Stimulated activated CD8-positive, alpha-beta memory T cell treated with anti-CD3 and anti-CD28 coated beads, Interleukin-4, amount 100 ng/mL, for 48 hours (primary cell): ENCODE measurements around the gene PCDHA12.
A peak's percentile ranks its signal among the peaks of the same experiment; 100 is the strongest.
"Not testable (repeated sequence)": the region's sequence is repeated elsewhere in the genome, so short reads cannot be mapped to it uniquely, and the experiment has no call there.

Source experiments
- DNase-seq: peaks from one replicate; pipeline ENCODE4 v3.0.0-alpha.2; 2020

Gene PCDHA12, protein sequence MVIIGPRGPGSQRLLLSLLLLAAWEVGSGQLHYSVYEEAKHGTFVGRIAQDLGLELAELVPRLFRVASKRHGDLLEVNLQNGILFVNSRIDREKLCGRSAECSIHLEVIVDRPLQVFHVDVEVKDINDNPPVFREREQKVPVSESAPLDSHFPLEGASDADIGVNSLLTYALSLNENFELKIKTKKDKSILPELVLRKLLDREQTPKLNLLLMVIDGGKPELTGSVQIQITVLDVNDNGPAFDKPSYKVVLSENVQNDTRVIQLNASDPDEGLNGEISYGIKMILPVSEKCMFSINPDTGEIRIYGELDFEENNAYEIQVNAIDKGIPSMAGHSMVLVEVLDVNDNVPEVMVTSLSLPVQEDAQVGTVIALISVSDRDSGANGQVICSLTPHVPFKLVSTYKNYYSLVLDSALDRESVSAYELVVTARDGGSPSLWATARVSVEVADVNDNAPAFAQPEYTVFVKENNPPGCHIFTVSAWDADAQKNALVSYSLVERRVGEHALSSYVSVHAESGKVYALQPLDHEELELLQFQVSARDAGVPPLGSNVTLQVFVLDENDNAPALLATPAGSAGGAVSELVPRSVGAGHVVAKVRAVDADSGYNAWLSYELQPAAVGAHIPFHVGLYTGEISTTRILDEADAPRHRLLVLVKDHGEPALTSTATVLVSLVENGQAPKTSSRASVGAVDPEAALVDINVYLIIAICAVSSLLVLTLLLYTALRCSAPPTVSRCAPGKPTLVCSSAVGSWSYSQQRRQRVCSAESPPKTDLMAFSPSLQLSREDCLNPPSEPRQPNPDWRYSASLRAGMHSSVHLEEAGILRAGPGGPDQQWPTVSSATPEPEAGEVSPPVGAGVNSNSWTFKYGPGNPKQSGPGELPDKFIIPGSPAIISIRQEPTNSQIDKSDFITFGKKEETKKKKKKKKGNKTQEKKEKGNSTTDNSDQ

DNA sequence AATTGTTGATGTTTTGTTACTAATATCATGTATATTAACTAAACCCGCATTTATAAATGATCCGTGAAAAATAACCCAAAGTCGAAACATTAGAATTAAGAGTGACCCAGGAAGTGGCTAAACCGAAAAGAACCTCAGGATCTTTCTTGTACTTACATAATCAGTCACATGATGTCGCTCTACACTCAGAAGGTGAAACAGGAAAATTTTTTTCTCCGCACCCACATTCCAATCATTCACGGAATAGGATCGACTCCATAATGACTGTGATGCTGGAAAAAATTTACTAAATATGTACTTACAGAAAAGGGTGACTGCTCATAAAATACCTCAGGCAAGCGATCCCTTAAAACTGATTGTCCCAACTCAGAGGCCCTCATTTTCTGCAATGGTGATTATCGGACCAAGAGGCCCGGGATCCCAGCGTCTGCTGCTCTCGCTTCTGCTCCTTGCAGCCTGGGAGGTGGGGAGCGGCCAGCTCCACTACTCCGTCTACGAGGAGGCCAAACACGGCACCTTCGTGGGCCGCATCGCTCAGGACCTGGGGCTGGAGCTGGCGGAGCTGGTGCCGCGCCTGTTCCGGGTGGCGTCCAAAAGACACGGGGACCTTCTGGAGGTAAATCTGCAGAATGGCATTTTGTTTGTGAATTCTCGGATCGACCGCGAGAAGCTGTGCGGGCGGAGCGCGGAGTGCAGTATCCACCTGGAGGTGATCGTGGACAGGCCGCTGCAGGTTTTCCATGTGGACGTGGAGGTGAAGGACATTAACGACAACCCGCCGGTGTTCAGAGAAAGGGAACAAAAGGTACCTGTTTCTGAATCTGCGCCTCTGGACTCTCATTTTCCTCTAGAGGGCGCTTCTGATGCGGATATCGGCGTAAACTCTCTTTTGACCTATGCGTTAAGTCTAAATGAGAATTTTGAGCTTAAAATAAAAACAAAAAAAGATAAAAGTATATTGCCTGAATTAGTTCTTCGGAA is at the start of gene PCDHA12:
Gene PCDHA12 (plus strand): TSS at position 224 of the 981 bp plus-strand sequence. CDS start 165 bp downstream, at position 389.
- DNase-seq, result no peak

DNA sequence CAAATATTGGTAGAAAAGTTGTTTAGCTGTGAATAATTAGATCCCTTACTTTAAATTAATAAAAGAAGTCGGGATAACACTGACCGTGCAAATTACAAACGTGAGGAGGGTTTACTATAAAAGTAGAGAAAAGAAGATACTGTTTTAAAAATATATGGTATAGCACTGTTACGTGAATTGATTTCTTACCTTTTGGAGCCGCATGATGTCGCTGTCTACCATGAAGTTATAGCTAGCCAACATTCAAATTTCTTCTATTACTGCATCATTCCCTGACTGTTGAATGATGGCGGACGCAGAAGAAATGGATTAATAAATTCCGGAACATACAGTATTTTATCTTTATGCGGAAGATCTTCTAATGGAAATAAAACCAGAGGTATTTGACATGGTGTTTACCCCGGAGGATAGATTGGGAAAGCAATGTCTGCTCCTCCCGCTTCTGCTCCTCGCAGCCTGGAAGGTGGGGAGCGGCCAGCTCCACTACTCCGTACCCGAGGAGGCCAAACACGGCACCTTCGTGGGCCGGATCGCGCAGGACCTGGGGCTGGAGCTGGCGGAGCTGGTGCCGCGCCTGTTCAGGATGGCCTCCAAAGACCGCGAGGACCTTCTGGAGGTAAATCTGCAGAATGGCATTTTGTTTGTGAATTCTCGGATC is 47.3 kb upstream of the PCDHA12 start, which contains the start of gene PCDHA6:
Gene PCDHA6 (plus strand): TSS at position 257 of the 658 bp plus-strand sequence. CDS start 132 bp downstream, at position 389.
- no peak for DNase-seq

DNA sequence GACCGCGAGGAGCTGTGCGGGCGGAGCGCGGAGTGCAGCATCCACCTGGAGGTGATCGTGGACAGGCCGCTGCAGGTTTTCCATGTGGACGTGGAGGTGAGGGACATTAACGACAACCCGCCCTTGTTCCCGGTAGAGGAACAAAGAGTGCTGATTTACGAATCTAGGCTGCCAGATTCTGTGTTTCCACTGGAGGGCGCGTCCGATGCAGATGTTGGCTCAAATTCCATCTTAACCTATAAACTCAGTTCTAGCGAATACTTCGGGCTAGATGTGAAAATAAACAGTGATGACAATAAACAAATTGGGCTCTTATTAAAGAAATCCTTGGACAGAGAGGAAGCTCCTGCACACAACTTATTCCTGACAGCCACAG is 46.8 kb upstream of the PCDHA12 start:
- DNase-seq, result no peak

DNA sequence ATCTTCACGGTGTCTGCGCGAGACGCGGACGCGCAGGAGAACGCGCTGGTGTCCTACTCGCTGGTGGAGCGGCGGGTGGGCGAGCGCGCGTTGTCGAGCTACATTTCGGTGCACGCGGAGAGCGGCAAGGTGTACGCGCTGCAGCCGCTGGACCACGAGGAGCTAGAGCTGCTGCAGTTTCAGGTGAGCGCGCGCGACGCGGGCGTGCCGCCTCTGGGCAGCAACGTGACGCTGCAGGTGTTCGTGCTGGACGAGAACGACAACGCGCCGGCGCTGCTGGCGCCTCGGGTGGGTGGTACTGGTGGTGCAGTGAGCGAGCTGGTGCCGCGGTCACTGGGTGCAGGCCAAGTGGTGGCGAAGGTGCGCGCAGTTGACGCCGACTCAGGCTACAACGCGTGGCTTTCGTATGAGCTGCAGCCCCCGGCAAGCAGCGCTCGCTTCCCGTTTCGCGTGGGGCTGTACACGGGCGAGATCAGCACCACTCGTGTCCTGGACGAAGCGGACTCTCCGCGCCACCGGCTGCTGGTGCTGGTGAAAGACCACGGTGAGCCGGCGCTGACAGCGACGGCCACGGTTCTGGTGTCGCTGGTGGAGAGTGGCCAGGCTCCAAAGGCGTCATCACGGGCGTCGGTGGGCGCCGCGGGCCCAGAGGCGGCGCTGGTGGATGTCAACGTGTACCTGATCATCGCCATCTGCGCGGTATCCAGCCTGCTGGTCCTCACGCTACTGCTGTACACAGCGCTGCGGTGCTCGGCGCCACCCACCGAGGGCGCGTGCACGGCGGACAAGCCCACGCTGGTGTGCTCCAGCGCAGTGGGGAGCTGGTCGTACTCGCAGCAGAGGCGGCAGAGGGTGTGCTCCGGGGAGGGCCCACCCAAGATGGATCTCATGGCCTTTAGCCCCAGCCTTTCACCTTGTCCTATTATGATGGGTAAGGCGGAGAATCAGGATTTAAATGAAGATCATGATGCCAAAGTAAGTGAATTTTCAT is 45.3 kb upstream of the PCDHA12 start:
- not testable (repeated sequence) for DNase-seq

DNA sequence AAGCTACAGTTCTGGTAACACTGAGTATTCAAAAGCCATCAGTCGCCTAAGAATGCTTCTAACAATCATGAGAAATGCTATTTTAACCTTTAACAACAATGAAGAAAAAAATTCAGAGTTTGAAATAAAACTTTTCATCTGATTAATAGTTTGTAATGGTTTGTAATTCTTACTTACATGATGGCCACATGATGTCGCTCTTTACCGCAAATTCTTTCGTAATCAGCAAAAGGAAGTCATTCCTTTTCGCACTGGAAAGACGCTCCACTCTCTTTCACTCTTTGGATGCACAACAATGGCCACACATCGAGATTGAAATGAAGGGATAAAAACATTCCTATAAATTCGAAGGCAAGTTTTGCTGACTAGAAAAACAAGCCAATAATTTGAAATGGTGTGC is 41.1 kb upstream of the PCDHA12 start, which contains the start of gene PCDHA7:
Gene PCDHA7 (plus strand): TSS at position 277 of the 400 bp plus-strand sequence. CDS start 115 bp downstream, at position 392.
- no peak for DNase-seq

DNA sequence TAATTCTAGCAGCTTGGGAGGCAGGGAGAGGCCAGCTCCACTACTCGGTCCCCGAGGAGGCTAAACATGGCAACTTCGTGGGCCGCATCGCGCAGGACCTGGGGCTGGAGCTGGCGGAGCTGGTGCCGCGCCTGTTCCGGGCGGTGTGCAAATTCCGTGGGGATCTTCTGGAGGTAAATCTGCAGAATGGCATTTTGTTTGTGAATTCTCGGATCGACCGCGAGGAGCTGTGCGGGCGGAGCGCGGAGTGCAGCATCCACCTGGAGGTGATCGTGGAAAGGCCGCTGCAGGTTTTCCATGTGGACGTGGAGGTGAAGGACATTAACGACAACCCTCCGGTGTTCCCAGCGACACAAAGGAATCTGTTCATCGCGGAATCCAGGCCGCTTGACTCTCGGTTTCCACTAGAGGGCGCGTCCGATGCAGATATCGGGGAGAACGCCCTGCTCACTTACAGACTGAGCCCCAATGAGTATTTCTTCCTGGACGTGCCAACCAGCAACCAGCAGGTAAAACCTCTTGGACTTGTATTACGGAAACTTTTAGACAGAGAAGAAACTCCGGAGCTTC is 40.6 kb upstream of the PCDHA12 start:
- DNase-seq, result not testable (repeated sequence)

DNA sequence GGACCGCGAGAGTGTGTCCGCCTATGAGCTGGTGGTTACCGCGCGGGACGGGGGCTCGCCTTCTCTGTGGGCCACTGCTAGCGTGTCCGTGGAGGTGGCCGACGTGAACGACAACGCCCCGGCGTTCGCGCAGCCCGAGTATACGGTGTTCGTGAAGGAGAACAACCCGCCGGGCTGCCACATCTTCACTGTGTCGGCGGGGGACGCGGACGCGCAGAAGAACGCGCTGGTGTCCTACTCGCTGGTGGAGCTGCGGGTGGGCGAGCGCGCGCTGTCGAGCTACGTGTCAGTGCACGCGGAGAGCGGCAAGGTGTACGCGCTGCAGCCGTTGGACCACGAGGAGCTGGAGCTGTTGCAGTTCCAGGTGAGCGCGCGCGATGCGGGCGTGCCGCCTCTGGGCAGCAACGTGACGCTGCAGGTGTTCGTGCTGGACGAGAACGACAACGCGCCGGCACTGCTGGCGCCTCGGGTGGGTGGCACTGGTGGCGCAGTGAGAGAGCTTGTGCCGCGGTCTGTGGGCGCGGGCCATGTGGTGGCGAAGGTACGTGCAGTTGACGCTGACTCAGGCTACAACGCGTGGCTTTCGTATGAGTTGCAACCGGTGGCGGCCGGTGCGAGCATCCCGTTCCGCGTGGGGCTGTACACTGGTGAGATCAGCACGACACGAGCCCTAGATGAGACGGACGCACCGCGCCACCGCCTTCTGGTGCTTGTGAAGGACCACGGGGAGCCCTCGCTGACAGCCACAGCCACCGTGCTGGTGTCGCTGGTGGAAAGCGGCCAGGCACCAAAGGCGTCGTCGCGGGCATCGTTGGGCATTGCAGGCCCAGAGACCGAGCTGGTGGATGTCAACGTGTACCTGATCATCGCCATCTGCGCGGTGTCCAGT is 39.2 kb upstream of the PCDHA12 start:
- no peak for DNase-seq

DNA sequence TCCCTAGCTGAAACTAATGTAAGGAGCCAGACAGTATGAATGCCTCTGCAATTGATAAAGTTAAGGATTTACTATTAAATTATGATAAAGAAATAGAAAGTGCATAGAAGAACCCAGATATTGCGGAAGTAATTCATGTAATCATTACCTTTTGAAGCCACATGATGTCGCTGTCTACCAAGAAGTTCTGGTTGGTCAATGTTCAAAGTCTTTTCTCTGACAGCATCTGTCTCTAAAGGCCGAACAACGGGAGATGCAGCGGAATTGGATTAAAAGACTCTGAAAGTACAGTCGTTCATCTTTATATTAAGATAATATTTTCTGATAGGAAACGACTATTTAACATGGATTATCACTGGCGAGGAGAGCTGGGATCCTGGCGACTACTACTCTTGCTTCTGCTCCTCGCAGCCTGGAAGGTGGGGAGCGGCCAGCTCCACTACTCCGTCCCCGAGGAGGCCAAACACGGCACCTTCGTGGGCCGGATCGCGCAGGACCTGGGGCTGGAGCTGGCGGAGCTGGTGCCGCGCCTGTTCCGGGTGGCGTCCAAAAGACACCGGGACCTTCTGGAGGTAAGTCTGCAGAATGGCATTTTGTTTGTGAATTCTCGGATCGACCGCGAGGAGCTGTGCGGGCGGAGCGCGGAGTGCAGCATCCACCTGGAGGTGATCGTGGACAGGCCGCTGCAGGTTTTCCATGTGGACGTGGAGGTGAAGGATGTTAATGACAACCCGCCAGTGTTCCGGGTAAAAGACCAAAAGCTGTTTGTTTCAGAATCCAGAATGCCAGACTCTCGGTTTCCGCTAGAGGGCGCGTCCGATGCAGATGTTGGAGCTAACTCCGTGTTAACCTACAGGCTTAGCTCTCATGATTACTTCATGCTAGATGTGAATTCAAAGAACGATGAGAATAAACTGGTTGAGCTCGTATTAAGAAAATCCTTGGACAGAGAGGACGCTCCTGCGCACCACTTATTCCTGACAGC is 33.8 kb upstream of the PCDHA12 start, which contains the start of gene PCDHA8:
Gene PCDHA8 (plus strand): TSS at position 210 of the 985 bp plus-strand sequence. CDS start 135 bp downstream, at position 345.
- peak; percentile 31 for DNase-seq

DNA sequence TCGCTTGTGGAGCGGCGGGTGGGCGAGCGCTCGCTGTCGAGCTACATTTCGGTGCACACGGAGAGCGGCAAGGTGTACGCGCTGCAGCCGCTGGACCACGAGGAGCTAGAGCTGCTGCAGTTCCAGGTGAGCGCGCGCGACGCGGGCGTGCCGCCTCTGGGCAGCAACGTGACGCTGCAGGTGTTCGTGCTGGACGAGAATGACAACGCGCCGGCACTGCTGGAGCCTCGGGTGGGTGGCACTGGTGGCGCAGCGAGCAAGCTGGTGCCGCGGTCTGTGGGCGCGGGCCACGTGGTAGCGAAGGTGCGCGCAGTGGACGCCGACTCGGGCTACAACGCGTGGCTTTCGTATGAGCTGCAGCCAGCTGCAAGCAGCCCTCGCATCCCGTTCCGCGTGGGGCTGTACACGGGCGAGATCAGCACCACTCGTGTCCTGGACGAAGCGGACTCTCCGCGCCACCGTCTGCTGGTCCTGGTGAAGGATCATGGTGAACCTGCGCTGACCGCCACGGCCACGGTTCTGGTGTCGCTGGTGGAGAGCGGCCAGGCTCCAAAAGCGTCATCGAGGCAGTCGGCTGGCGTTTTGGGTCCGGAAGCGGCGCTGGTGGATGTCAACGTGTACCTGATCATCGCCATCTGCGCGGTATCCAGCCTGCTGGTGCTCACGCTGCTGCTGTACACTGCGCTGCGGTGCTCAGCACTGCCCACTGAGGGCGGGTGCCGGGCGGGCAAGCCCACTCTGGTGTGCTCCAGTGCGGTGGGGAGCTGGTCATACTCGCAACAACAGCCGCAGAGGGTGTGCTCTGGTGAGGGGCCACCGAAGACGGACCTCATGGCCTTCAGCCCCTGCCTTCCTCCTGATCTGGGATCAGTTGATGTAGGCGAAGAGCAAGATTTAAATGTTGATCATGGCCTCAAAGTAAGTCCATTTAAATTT is 32.0 kb upstream of the PCDHA12 start:
- DNase-seq, result no peak

DNA sequence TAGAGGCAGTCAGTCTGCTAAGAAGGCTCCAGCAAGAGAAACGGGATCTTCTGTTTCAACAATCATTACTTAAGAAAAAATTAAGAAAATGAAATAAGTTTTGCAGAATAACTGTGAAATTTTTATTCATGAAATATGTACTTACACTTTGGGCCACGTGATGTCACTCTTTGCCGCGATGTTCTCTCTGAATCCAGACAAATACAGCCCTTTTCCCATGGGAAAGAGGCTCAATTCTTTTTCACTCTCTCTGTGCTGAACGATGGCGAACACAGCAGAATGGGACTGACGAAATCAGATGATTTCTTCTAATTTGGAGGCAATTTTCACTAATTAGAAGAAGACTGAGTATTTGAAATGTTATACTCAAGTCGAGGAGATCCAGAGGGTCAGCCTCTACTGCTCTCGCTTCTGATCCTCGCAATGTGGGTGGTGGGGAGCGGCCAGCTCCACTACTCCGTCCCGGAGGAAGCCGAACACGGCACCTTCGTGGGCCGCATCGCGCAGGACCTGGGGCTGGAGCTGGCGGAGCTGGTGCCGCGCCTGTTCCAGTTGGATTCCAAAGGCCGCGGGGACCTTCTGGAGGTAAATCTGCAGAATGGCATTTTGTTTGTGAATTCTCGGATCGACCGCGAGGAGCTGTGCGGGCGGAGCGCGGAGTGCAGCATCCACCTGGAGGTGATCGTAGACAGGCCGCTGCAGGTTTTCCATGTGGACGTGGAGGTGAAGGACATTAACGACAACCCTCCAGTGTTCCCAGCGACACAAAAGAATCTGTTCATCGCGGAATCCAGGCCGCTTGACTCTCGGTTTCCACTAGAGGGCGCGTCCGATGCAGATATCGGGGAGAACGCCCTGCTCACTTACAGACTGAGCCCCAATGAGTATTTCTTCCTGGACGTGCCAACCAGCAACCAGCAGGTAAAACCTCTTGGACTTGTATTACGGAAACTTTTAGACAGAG is 26.7 kb upstream of the PCDHA12 start, which contains the start of gene PCDHA9:
Gene PCDHA9 (plus strand): TSS at position 244 of the 964 bp plus-strand sequence. CDS start 114 bp downstream, at position 358.
- DNase-seq, result not testable (repeated sequence)

DNA sequence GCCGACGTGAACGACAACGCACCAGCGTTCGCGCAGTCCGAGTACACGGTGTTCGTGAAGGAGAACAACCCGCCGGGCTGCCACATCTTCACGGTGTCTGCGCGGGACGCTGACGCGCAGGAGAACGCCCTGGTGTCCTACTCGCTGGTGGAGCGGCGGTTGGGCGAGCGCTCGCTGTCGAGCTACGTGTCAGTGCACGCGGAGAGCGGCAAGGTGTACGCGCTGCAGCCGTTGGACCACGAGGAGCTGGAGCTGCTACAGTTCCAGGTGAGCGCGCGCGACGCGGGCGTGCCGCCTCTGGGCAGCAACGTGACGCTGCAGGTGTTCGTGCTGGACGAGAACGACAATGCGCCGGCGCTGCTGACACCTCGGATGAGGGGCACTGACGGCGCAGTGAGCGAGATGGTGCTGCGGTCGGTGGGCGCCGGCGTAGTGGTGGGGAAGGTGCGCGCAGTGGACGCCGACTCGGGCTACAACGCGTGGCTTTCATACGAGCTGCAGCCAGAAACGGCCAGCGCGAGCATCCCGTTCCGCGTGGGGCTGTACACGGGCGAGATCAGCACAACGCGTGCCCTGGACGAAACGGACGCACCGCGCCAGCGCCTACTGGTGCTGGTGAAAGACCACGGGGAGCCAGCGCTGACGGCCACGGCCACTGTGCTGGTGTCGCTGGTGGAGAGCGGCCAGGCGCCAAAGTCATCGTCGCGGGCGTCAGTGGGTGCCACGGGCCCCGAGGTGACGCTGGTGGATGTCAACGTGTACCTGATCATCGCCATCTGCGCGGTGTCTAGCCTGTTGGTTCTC is 25.1 kb upstream of the PCDHA12 start:
- not testable (repeated sequence) for DNase-seq

DNA sequence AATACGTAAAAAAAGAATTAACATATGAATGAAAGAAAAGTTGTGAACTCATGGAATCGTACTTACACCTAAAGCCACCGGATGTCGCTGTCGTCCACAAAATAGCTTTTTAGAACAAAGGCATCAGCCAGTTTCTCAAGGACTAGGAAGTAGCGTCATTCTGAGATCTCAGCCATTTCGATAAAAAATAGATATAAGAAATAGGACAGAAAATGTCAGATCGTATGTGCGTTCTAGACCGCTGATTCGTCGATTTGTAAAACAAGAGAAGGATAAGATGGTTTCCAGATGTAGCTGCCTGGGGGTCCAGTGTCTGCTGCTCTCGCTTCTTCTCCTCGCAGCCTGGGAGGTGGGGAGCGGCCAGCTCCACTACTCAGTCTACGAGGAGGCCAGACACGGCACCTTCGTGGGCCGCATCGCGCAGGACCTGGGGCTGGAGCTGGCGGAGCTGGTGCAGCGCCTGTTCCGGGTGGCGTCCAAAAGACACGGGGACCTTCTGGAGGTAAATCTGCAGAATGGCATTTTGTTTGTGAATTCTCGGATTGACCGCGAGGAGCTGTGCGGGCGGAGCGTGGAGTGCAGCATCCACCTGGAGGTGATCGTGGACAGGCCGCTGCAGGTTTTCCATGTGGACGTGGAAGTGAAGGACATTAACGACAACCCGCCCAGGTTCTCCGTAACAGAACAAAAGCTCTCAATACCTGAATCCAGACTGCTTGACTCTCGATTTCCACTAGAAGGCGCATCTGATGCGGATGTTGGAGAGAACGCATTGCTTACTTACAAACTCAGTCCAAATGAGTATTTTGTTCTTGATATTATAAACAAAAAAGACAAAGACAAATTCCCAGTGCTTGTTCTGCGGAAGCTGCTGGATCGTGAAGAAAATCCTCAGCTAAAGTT is 19.1 kb upstream of the PCDHA12 start, which contains the start of gene PCDHA10:
Gene PCDHA10 (plus strand): TSS at position 126 of the 903 bp plus-strand sequence. CDS start 152 bp downstream, at position 278.
- DNase-seq, result no peak
